BJ (cell line): ENCODE results near the gene TIMELESS. TPM values are rescaled to one million over a fixed set of nuclear protein-coding genes. Genes with fewer than 3 reads are reported as not detected.
"Not testable (repeated sequence)": the region's sequence is repeated elsewhere in the genome, so short reads cannot be mapped to it uniquely, and the experiment has no call there.

Experiments used
- CTCF ChIA-PET: fragments of 350-600 bp; formaldehyde crosslinking; extraction: SDS; loops from one replicate; lab custom pipeline; 2021; ENCODE audit warnings: antibody characterized with exemption, inconsistent platforms; lab: Yijun Ruan, JAX
- POLR2A ChIA-PET: fragments of 300-600 bp; sonication (Branson Sonifier 250); formaldehyde crosslinking; extraction: SDS; loops from one replicate; lab custom pipeline; 2021; ENCODE audit warnings: antibody characterized with exemption; lab: Charles Lee
- DNase-seq: peaks from one replicate; pipeline ENCODE4 v3.0.0-alpha.2; 2011; ENCODE audit warnings: low read depth
- H3K27me3 ChIP-seq: 2 replicates; pipeline ENCODE4 v1.6.0; 2011; ENCODE audit warnings: low read length; ENCODE audit not compliant: control insufficient read depth, insufficient read depth
- H3K36me3 ChIP-seq: 2 replicates; pipeline ENCODE4 v1.5.1; 2011; ENCODE audit warnings: low read length; ENCODE audit not compliant: control insufficient read depth, insufficient read depth
- H3K4me3 ChIP-seq: 2 replicates; pipeline ENCODE4 v1.5.1; 2011; ENCODE audit warnings: low read depth, mild to moderate bottlenecking, control low read depth, low read length
- polyA plus RNA-seq: library from polyadenylated mRNA; depleted of rRNA; stranded (reverse); fragments of >200 nt; gene quantifications from 2 replicates; pipeline ENCODE4 v1.2.3, GENCODE V29; 2011
- TF ChIP-seq, protein P1 (sequence below): IDR thresholded peaks from 2 replicates; pipeline ENCODE4 v1.5.1; 2011; ENCODE audit warnings: low read depth, mild to moderate bottlenecking, control low read depth, inconsistent platforms, low read length, moderate library complexity; ENCODE audit not compliant: insufficient read depth

Gene TIMELESS
- polyA plus RNA-seq, 1 experiment = 2.3 TPM

DNA sequence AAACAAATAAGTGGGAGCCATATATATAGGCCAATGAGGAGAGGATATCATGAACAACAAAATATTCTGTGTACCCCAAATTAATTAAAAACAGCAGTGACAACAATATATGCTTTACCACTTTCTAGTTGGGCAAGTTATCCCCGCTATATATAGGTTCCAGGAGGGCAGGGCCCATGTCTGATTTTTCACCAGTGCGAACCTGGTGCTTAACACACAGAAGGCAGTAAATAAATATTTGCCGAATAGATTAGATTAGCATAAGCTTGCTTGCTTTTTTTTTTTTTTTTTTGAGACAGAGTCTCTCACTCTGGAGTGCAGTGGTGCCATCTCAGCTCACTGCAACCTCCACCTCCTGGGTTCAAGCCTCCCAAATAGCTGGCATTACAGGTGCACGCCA is 8.6 kb upstream of the TIMELESS start:
- no peak for DNase-seq
- H3K27me3 ChIP-seq = peaks cover 2% of the 10 kb centered on the region; the same call in 1 of the 2 replicates
- no peak overlapping the region for H3K4me3 ChIP-seq
- ChIA-PET CTCF (interaction anchor here (0.7 kb wide), 1 partner anchor 80 kb away, joined by 3 read pairs; no protein-coding TSS in a partner anchor), POLR2A (no interaction called here)
- TF ChIP-seq, protein P1, sequence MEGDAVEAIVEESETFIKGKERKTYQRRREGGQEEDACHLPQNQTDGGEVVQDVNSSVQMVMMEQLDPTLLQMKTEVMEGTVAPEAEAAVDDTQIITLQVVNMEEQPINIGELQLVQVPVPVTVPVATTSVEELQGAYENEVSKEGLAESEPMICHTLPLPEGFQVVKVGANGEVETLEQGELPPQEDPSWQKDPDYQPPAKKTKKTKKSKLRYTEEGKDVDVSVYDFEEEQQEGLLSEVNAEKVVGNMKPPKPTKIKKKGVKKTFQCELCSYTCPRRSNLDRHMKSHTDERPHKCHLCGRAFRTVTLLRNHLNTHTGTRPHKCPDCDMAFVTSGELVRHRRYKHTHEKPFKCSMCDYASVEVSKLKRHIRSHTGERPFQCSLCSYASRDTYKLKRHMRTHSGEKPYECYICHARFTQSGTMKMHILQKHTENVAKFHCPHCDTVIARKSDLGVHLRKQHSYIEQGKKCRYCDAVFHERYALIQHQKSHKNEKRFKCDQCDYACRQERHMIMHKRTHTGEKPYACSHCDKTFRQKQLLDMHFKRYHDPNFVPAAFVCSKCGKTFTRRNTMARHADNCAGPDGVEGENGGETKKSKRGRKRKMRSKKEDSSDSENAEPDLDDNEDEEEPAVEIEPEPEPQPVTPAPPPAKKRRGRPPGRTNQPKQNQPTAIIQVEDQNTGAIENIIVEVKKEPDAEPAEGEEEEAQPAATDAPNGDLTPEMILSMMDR = no peak
- no peaks in the 10 kb centered on the region for H3K36me3 ChIP-seq

DNA sequence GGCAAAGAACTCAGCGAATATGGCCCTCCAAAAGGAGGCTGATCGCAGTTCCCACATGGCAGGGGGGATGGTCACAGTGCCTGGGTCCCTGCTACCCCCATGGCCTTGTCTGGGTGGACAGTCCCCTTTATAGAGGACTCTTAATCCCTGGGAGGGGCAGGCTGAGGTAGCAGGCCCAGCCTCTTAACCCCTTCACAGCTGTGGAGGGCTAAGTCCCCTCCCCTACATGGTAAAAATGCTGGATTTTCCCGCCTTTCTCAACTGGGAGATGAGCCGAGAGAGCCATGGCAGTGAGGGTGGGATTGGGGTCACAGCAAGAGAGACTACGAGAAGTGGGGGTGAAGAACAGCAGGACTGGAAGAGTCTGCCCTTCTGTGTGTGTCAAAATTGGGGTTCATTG is 5.3 kb upstream of the TIMELESS start, which contains the start of gene MIP:
Gene MIP, minus strand, starts transcription at position 101 of the 400 bp plus-strand sequence. Its CDS starts 44 bp downstream, at position 57.
- H3K36me3 ChIP-seq = no peaks in the 10 kb centered on the region
- peaks cover 2% of the 10 kb centered on the region; the same call in 1 of the 2 replicates for H3K27me3 ChIP-seq
- no peak for DNase-seq
- CTCF ChIA-PET = interaction anchor here (1.9 kb wide), 1 partner anchor 9 kb away, joined by 8 read pairs; no protein-coding TSS in a partner anchor
- POLR2A ChIA-PET = no interaction called here
- H3K4me3 ChIP-seq = no peak within 1 kb of the TSS
- TF ChIP-seq, protein P1 = no peak

DNA sequence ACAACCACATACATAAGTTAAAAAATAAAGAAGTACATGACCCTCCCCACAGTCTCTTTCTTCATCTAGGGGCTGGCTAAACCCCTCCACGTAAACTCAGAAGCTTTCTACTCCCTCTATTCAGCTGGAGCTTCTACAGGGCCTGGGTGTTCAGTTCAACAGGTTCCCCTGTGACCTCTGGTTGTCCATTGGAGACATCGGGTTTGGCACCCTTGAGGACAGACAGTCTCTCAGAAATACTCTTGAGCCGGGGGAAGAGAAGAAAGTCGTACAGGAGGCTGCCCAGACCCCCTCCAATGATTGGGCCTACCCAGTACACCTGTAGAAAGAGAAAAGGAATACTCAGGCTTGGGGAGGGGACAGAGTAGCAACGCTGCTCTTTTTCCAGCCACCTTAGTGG is 1.9 kb upstream of the TIMELESS start:
- POLR2A ChIA-PET = no interaction called here
- CTCF ChIA-PET = interaction anchor here (0.8 to 2.0 kb wide), 4 partner anchors 11 to 14 kb away, joined by 3 to 10 read pairs (median 4); no protein-coding TSS in a partner anchor
- Histone ChIP-seq H3K27me3 (peaks cover 2% of the 10 kb centered on the region; the same call in 1 of the 2 replicates), H3K36me3 (no peaks in the 10 kb centered on the region), H3K4me3 (no peak overlapping the region)
- DNase-seq = no peak
- TF ChIP-seq, protein P1 = no peak

DNA sequence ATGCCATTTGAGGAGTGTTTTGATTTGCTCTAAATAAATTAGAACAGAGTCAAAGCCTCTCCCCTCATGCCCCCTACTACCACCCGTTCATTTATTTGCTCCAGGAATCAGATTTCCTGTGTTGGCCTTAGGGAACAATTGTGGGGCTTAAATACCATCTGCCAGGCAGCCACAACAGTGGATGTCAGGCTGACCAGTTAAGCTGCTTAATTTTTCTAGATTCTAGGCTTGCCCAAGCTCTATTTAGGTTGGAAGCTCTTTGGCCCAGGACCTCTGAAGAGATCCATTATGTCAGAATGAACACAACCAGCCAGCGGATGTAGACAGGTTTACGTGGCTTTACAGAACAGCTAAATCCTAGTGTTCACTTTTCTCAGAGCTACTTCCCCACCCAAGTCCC is 1.0 kb upstream of the TIMELESS start:
- H3K27me3 ChIP-seq = peaks cover 2% of the 10 kb centered on the region; the same call in 1 of the 2 replicates
- CTCF ChIA-PET = interaction anchor here (1.3 to 2.0 kb wide), 2 partner anchors 12 to 14 kb away, joined by 3 to 10 read pairs; no protein-coding TSS in a partner anchor
- POLR2A ChIA-PET = no interaction called here
- TF ChIP-seq, protein P1 = no peak
- H3K4me3 ChIP-seq = no peak overlapping the region
- no peaks in the 10 kb centered on the region for H3K36me3 ChIP-seq
- no peak for DNase-seq

DNA sequence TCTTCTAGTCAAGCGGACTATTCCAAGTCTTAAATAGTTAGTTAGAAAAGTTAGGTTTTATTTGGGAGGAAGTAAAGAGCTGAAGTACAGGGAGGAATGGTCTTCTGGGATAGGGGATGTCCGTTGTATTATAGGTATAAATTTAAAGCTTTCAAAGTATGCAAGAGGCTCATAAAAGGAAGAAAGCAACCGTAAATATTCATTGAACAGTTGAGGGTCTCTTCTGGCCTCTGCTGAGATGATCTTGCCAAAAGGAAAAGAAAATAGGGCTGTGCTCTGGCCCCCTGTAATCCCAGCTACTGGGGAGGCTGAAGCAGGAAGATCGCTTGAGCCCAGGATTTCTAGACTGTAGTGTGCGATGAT is 377 bp upstream of the TIMELESS start:
- Histone ChIP-seq H3K36me3 (no peaks in the 10 kb centered on the region), H3K4me3 (peak overlapping the region; percentile 68), H3K27me3 (peaks cover 2% of the 10 kb centered on the region; the same call in 1 of the 2 replicates)
- POLR2A ChIA-PET = interaction anchor here (0.6 kb wide), 1 partner anchor 38 kb away, joined by 6 read pairs; no protein-coding TSS in a partner anchor
- no peak for DNase-seq
- CTCF ChIA-PET = interaction anchor here (0.5 to 2.0 kb wide), 5 partner anchors 14 to 95 kb away, joined by 3 to 10 read pairs (median 3); no protein-coding TSS in a partner anchor
- TF ChIP-seq, protein P1 = no peak

DNA sequence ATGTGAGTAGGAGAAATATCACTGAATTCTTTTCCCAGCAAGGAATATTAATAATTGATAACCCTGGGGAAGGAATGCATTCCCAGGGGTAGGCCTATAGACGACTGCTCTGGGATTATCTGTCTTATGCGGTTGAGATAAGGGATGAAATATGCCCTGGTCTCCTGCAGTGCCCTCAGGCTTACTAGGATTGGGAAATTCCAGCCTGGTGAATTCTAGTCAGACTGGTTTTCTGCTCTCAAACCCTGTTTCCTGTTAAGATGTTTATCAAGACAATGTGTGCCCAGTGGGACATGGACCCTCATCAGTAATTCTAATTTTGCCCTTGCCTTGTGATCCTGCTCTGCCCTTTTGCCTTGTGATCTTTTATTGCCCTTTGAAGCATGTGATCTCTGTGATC is 6.0 kb downstream of the TIMELESS start:
- H3K27me3 ChIP-seq, POLR2A ChIA-PET, H3K36me3 ChIP-seq, CTCF ChIA-PET, DNase-seq, H3K4me3 ChIP-seq: not testable (repeated sequence)
